Mesenchymal stem cell (in vitro differentiated cells and primary cell): ENCODE measurements around the gene ALDH1L1.

Source experiments
- DNase-seq: peaks from one replicate; pipeline ENCODE4 v3.0.0-alpha.2; 2013
- H2AFZ ChIP-seq: one replicate; pipeline ENCODE4 v1.6.1; 2013; ENCODE audit warnings: low read depth, mild to moderate bottlenecking, control low read depth, inconsistent platforms, low read length, moderate library complexity
- H2AK5ac ChIP-seq: 2 replicates; pipeline ENCODE4 v1.6.1; 2013; ENCODE audit warnings: low read length, moderate library complexity, mild to moderate bottlenecking, inconsistent platforms; ENCODE audit not compliant: severe bottlenecking
- H2BK120ac ChIP-seq: one replicate; pipeline ENCODE4 v1.6.1; 2013; ENCODE audit warnings: low read depth, mild to moderate bottlenecking, inconsistent platforms, low read length, moderate library complexity
- H2BK12ac ChIP-seq, 2 experiments: one replicate each; pipeline ENCODE4 v1.6.1; 2013; ENCODE audit warnings: inconsistent platforms in 2 of 2, low read length in 2 of 2, mild to moderate bottlenecking in 2 of 2, moderate library complexity in 2 of 2, control low read depth in 1 of 2
- H2BK15ac ChIP-seq: one replicate; pipeline ENCODE4 v1.6.1; 2013; ENCODE audit warnings: mild to moderate bottlenecking, low read depth, inconsistent platforms; ENCODE audit not compliant: poor library complexity, severe bottlenecking
- H2BK5ac ChIP-seq: 2 replicates; pipeline ENCODE4 v1.6.1; 2013; ENCODE audit warnings: low read depth, mild to moderate bottlenecking, low read length, control low read depth, inconsistent platforms; ENCODE audit not compliant: poor library complexity, severe bottlenecking
- H3K14ac ChIP-seq, 2 experiments: one replicate each; pipeline ENCODE4 v1.6.1; 2013; ENCODE audit warnings: inconsistent platforms in 2 of 2, low read length in 2 of 2, control low read depth in 1 of 2, mild to moderate bottlenecking in 1 of 2, moderate library complexity in 1 of 2
- H3K18ac ChIP-seq, 2 experiments: one replicate each; pipeline ENCODE4 v1.6.1; 2013; ENCODE audit warnings: inconsistent platforms in 2 of 2, low read length in 2 of 2, control low read depth in 1 of 2, low read depth in 1 of 2, mild to moderate bottlenecking in 1 of 2
- H3K23ac ChIP-seq, 2 experiments: one replicate each; pipeline ENCODE4 v1.6.1; 2013; ENCODE audit warnings: inconsistent platforms in 2 of 2, low read length in 2 of 2, mild to moderate bottlenecking in 2 of 2, moderate library complexity in 2 of 2, control low read depth in 1 of 2
- H3K27ac ChIP-seq: 2 replicates; pipeline ENCODE4 v1.5.1; 2013; ENCODE audit warnings: mild to moderate bottlenecking, moderate library complexity, low read length, control low read depth, inconsistent platforms; ENCODE audit not compliant: poor library complexity, severe bottlenecking
- H3K27me3 ChIP-seq, 2 experiments: 2 replicates each; pipeline versions ENCODE4 v1.6.1 to v1.7.0; 2013; ENCODE audit warnings: low read length in 2 of 2, mild to moderate bottlenecking in 2 of 2, moderate library complexity in 2 of 2, control low read depth in 1 of 2, inconsistent platforms in 1 of 2; ENCODE audit not compliant: control insufficient read depth in 1 of 2, insufficient read depth in 1 of 2
- H3K36me3 ChIP-seq, 2 experiments: 2 replicates each; pipeline versions ENCODE4 v1.6.1 to v1.7.0; 2013; ENCODE audit warnings: low read length in 2 of 2, control low read depth in 1 of 2, inconsistent platforms in 1 of 2, low read depth in 1 of 2, mild to moderate bottlenecking in 1 of 2; ENCODE audit not compliant: insufficient read depth in 2 of 2, control insufficient read depth in 1 of 2
- H3K4ac ChIP-seq, 2 experiments: one replicate each; pipeline ENCODE4 v1.6.1; 2013; ENCODE audit warnings: inconsistent platforms in 2 of 2, low read length in 2 of 2, mild to moderate bottlenecking in 2 of 2, moderate library complexity in 2 of 2, control low read depth in 1 of 2, low read depth in 1 of 2
- H3K4me1 ChIP-seq: 2 replicates; pipeline ENCODE4 v1.6.1; 2013; ENCODE audit warnings: low read depth, low read length, control low read depth; ENCODE audit not compliant: control insufficient read depth, insufficient read depth
- H3K4me2 ChIP-seq: 2 replicates; pipeline ENCODE4 v1.6.1; 2013; ENCODE audit warnings: low read length, mild to moderate bottlenecking, inconsistent platforms; ENCODE audit not compliant: poor library complexity, severe bottlenecking
- H3K4me3 ChIP-seq, 2 experiments: 2 replicates each; pipeline versions ENCODE4 v1.5.1 to v1.7.0; 2013; ENCODE audit warnings: low read length in 2 of 2, mild to moderate bottlenecking in 2 of 2, control low read depth in 1 of 2, low read depth in 1 of 2; ENCODE audit not compliant: insufficient read depth in 1 of 2
- H3K79me1 ChIP-seq: replicated peaks from 2 replicates; pipeline ENCODE4 v1.6.1; 2013; ENCODE audit warnings: mild to moderate bottlenecking, control low read depth, low read length, inconsistent platforms; ENCODE audit not compliant: poor library complexity, severe bottlenecking
- H3K9ac ChIP-seq: 2 replicates; pipeline ENCODE4 v1.7.0; 2013; ENCODE audit warnings: mild to moderate bottlenecking, low read length, moderate library complexity
- H3K9me3 ChIP-seq: 2 replicates; pipeline ENCODE4 v1.7.0; 2013; ENCODE audit warnings: mild to moderate bottlenecking, low read length; ENCODE audit not compliant: control insufficient read depth
- H4K8ac ChIP-seq: one replicate; pipeline ENCODE4 v1.6.1; 2013; ENCODE audit warnings: inconsistent platforms, mild to moderate bottlenecking, low read length, moderate library complexity
- H4K91ac ChIP-seq: one replicate; pipeline ENCODE4 v1.6.1; 2013; ENCODE audit warnings: mild to moderate bottlenecking, low read length, inconsistent platforms
- WGBS: methylation state at CpG from one replicate; pipeline ENCODE4 v1.1.7; 2013; ENCODE audit warnings: mixed read lengths; 5-methylcytosine and 5-hydroxymethylcytosine counted together

The ALDH1L1 gene

GRCh38 chr3:126126811-126127431 lies 53.5 kb downstream of the ALDH1L1 start:
- no peak overlapping the region for H3K4ac ChIP-seq
- WGBS = 73% methylated on average over 10 of the region's 10 CpGs
- no peak overlapping the region for H4K8ac ChIP-seq
- H2AK5ac ChIP-seq = no peak overlapping the region
- H3K79me1 ChIP-seq = no peaks in the 10 kb centered on the region
- H3K27me3 ChIP-seq = peaks cover 19 to 70% of the 10 kb centered on the region in 2 experiments
- no peak overlapping the region for H2BK120ac ChIP-seq
- no peak overlapping the region for H4K91ac ChIP-seq
- H3K4me3 ChIP-seq = no peak overlapping the region
- H3K4me2 ChIP-seq = no peak overlapping the region
- no peak overlapping the region for H3K18ac ChIP-seq
- no peak overlapping the region for H3K23ac ChIP-seq
- H3K4me1 ChIP-seq = peaks cover 2% of the 10 kb centered on the region
- H3K9me3 ChIP-seq = no peaks in the 10 kb centered on the region
- no peak overlapping the region for H2BK12ac ChIP-seq
- no peak overlapping the region for H3K9ac ChIP-seq
- H2BK5ac ChIP-seq = no peak overlapping the region
- no peaks in the 10 kb centered on the region for H3K36me3 ChIP-seq
- H2AFZ ChIP-seq = no peak overlapping the region
- H2BK15ac ChIP-seq = no peak overlapping the region
- no peak overlapping the region for H3K14ac ChIP-seq
- DNase-seq = no peak
- H3K27ac ChIP-seq = no peak overlapping the region

GRCh38 chr3:126126286-126126685 lies 54.1 kb downstream of the ALDH1L1 start:
- Histone ChIP-seq H3K14ac (no peak overlapping the region), H3K4me3 (no peak overlapping the region), H3K9me3 (no peaks in the 10 kb centered on the region), H2BK12ac (no peak overlapping the region), H3K79me1 (no peaks in the 10 kb centered on the region), H2AK5ac (no peak overlapping the region), H3K36me3 (no peaks in the 10 kb centered on the region), H2BK120ac (no peak overlapping the region), H2BK15ac (no peak overlapping the region), H2AFZ (no peak overlapping the region), H3K27me3 (peaks cover 12 to 70% of the 10 kb centered on the region in 2 experiments), H3K4me2 (no peak overlapping the region), H3K18ac (no peak overlapping the region), H3K9ac (no peak overlapping the region), H3K4me1 (peaks cover 2% of the 10 kb centered on the region), H2BK5ac (no peak overlapping the region), H3K27ac (no peak overlapping the region), H3K23ac (no peak overlapping the region), H4K91ac (no peak overlapping the region), H3K4ac (no peak overlapping the region), H4K8ac (no peak overlapping the region)
- no peak for DNase-seq
- WGBS = 89% methylated on average over 11 of the region's 12 CpGs

- H3K27ac ChIP-seq = no peak overlapping the region
- no peak overlapping the region for H2BK15ac ChIP-seq
- no peaks in the 10 kb centered on the region for H3K9me3 ChIP-seq
- no peaks in the 10 kb centered on the region for H3K36me3 ChIP-seq
- H4K8ac ChIP-seq = no peak overlapping the region
- no peak overlapping the region for H4K91ac ChIP-seq
- H2BK120ac ChIP-seq = no peak overlapping the region
- no peak overlapping the region for H3K14ac ChIP-seq
- H3K27me3 ChIP-seq = peaks cover 11 to 73% of the 10 kb centered on the region in 2 experiments
- H2BK12ac ChIP-seq = no peak overlapping the region
- DNase-seq = no peak
- 59% methylated on average over 2 of the region's 2 CpGs for WGBS
- no peak overlapping the region for H3K23ac ChIP-seq
- no peak overlapping the region for H2BK5ac ChIP-seq
- H2AK5ac ChIP-seq = no peak overlapping the region
- H3K4me1 ChIP-seq = peaks cover 2% of the 10 kb centered on the region
- no peak overlapping the region for H3K4ac ChIP-seq
- H3K4me3 ChIP-seq = no peak overlapping the region
- H2AFZ ChIP-seq = no peak overlapping the region
- no peak overlapping the region for H3K4me2 ChIP-seq
- H3K18ac ChIP-seq = no peak overlapping the region
- no peak overlapping the region for H3K9ac ChIP-seq
- no peaks in the 10 kb centered on the region for H3K79me1 ChIP-seq
Observed at GRCh38 chr3:126125781-126126251, 54.6 kb downstream of the ALDH1L1 start.

- no peak overlapping the region for H3K14ac ChIP-seq
- H3K27me3 ChIP-seq = peaks cover 11 to 70% of the 10 kb centered on the region in 2 experiments
- no peak overlapping the region for H3K4me3 ChIP-seq
- no peak overlapping the region for H2AFZ ChIP-seq
- no peak overlapping the region for H3K4me2 ChIP-seq
- H3K4me1 ChIP-seq = peaks cover 2% of the 10 kb centered on the region
- H2BK5ac ChIP-seq = no peak overlapping the region
- no peak overlapping the region for H3K4ac ChIP-seq
- no peak overlapping the region for H4K8ac ChIP-seq
- H3K79me1 ChIP-seq = no peaks in the 10 kb centered on the region
- no peak overlapping the region for H2AK5ac ChIP-seq
- no peak overlapping the region for H2BK12ac ChIP-seq
- H2BK15ac ChIP-seq = no peak overlapping the region
- no peak for DNase-seq
- no peaks in the 10 kb centered on the region for H3K36me3 ChIP-seq
- no peak overlapping the region for H4K91ac ChIP-seq
- no peak overlapping the region for H2BK120ac ChIP-seq
- H3K18ac ChIP-seq = no peak overlapping the region
- H3K27ac ChIP-seq = no peak overlapping the region
- H3K9ac ChIP-seq = no peak overlapping the region
- 85% methylated on average over 5 of the region's 5 CpGs for WGBS
- H3K23ac ChIP-seq = no peak overlapping the region
- no peaks in the 10 kb centered on the region for H3K9me3 ChIP-seq
Observed at GRCh38 chr3:126125341-126125740, 55.0 kb downstream of the ALDH1L1 start.
